ENCODE data around the gene PTPRN2.

- TF ChIP-seq GATA2 (IDR thresholded peaks at IDR 0.05; ENCODE audit: low read depth, low read length) (no peak), GATA3 (IDR thresholded peaks at IDR 0.05; ENCODE audit: low read depth, low read length) (no peak)
Measured at GRCh38 chr7:158327012-158327411, 260.6 kb downstream of the PTPRN2 start.

Data from SH-SY5Y (cell line).